Right kidney (tissue), 1 donor: ENCODE results near the gene CTIF.

Experiments
- DNase-seq: peaks from one replicate; pipeline ENCODE4 v3.0.0-alpha.2; 2016

CTIF gene

GRCh38 chr18:48602759-48603390 is 64.0 kb downstream of the CTIF start:
- DNase-seq: no peak

DNA sequence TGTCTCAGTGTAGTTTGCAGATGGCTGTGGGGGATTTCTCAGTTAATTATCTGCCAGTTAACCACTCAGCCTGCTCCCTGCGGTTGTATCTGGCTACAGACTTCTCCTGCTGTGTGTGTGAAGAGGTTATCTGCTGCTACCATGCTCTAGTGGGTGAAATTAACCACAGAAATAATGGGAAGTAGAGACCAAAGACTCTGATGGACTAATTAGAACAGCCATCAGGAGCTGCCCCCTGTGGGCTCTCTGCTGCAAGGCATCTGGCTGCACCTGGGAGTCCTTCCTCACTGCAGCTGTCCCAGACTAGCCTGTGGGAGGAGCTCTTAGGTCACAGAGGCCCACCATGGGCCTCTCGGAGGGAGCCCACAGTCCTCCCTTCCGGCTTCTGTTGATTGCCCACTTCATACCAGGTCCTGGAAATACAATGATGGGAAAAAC is 66.6 kb downstream of the CTIF start:
- no peak for DNase-seq

- no peak for DNase-seq
These were observed 68.5 kb downstream of the CTIF start for GRCh38 chr18:48607056-48607984.

- DNase-seq: no peak
These were observed 69.8 kb downstream of the CTIF start for GRCh38 chr18:48608581-48608980.

GRCh38 chr18:48609114-48609513 is 70.3 kb downstream of the CTIF start:
- no peak for DNase-seq

DNA sequence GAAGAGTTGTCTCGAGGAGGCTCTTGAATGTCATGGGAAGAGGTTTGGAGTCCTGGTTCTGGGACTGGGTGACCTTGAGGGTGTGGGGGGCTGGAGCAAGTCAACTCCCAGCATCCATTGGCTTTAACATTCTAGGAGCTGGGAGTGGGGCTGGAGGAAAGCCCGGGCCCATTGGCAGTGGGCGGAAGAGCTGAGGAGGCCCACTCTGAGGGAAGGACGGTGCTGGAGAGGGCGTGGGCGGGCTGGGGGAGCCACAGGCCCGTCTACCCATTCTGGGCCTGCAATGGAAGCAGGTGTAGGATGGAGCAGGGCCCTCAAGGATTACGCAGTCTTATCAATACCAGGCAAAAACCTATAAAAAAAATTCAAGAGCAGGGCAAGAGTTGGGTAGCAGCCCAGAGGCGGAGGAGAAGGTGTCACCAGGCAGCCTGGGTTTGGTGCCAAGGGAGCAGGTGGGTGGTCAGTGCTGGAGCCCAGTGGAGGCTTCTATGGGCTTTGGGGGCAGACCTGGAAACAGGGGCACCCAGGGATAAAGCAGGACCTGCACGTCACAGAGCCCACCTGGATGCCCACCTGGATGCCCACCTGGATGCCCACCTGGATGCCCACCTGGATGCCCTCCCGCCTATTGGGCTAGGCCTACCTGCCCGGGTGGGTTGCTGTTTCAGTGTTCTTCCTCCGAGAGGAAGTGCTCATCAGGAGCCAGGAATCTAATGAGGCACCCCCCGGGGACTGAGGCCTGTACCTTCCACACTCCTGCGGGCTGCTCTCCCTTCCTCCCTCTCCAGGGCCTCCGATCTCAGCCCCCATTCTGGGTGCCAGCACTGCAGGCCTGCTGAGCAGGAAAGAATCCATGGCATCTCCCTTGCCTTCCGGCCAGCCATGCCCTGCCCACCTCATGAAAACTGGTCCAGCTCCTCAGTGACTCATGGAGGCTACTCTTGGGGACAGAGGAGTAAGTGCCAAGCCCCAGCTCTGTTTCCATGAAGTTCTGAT is 71.3 kb downstream of the CTIF start:
- DNase-seq: no peak

DNA sequence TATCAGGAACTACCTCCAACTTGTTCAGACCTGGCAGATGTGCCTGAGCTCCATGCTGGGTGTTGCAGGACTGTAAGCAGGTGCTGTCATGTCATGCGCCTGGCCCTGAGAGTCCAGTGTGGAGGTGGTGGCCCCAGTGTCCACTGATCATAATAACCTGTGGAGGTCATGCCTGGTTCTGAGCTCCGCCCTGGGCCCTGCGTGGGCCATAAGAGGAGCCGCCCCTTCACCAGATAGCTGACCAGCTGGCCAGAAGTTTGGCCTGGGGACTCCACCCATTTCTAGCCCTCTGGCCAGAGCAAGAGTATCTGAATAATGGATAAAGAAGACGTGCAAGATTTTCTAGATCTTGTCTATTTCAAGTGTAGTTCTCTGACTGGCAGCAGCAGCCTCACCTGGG is 72.4 kb downstream of the CTIF start:
- DNase-seq: no peak

- no peak for DNase-seq
These were observed 73.1 kb downstream of the CTIF start for GRCh38 chr18:48611785-48612480.

GRCh38 chr18:48612511-48612910 is 73.7 kb downstream of the CTIF start:
- DNase-seq: no peak

- no peak for DNase-seq
These were observed 74.1 kb downstream of the CTIF start for GRCh38 chr18:48612917-48613316.

DNA sequence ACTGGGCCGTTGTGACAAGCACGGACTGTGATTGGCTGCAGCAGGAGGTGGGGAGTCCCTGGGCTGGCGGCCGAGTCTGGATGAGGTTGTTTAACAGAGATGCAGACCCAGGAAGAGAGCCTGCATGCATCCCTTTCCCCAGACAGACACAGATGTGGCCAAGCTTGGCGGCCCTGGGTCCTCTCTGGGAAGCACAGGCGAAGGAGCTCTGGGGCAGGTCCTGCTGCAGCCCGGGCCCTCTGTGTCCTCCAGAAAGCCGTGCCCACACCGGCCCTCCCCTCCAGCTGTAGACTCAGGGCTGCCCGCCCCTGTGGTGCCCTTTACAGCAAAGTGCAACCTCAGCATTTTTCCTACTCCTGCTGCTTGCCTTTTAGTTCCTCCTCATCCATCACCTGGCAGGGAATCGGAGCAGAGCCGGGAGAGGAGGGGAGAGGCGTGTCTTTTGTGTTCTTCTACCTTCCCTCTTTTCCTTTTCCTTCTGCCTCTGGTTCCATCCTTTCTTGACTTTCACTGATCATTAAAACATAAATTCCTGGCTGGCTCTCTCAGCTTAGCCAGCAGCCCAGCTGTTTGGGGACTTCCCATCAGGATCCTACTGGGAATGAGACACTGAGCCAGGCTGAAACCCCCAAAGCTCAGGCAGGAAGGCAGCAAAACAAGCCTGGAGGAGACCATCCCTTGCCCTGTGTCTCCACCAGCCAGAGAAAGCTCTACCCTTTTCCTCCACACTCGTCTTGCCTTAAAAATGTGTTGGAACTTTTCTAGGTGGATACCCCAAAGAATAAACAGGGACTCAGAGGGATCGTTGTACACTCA is 75.0 kb downstream of the CTIF start:
- peak; percentile 45 for DNase-seq

DNA sequence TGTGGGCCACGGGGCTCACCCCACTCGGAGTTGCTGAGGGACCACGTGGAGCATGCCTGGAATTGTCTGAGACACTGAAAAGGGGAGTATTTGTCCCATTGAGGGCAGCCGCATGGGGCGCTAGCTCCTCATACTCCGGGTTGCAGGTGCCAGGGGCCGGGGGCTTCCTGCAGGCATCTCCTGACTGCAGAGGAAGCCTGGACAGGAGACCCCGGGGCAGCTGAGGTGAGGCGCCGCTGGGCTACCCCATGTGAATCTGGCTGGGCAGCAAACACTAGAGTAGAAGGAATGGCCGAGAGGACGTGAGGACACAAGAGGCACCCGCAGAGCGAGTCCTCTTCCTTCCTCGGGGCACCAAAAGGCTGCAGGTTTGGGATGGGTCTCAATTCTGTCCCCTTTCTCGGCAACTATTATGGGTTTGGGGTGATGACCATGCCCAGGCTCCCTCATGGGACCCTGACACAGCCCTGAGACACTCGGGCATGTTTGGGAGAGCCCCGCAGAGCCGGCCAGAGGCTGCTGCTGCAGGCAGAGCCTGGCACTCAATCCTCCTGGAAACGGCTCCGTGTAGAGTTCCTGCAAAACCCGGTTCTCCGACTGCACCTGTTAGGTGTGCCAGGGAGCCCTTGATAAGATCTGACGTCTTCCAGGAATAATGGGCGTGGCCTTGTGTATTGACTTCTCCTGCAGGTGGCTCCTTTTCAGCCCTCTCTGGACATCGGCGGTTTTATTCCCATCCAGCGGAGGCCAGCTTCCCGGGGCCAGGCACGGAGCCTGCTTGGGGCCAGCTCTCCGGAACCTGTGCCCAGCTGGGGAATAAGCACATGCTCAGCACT is 77.0 kb downstream of the CTIF start:
- DNase-seq: no peak

DNA sequence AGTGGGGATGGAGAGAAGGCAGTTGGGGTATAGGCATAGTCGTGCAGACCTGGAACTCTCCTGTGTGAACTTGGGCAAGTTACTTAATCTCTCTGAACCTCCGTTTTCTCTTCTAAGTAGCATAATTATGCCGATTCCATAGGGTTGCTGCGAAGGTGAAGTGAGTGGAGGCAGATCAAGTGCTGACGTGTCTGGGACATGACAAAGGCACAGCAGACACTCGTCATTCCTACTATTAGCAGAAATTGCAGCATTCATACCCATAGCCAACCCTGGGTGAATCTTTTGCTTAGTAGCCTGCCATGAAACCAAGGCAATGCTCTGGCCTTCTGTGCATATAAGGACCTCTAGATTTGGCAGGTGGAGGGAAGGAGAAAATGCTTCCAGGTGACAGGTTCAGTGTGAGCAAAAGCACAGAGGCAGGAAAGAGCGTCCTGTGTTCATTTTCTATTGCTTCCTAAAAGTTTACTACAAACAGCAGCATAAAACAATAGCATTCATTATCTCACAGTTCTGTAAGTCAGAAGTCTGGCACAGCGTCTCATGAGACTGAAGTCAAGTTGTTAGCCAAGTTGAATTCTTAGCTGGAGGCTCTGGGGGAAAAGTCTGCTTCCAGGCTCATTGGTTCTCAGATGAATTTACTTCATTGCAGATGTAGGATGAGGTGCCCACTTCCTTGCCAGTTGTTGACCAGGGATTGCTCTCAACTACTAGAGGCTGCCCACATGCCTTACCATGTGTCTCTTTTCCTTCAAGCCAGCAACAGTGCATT is 77.8 kb downstream of the CTIF start:
- DNase-seq: no peak

DNA sequence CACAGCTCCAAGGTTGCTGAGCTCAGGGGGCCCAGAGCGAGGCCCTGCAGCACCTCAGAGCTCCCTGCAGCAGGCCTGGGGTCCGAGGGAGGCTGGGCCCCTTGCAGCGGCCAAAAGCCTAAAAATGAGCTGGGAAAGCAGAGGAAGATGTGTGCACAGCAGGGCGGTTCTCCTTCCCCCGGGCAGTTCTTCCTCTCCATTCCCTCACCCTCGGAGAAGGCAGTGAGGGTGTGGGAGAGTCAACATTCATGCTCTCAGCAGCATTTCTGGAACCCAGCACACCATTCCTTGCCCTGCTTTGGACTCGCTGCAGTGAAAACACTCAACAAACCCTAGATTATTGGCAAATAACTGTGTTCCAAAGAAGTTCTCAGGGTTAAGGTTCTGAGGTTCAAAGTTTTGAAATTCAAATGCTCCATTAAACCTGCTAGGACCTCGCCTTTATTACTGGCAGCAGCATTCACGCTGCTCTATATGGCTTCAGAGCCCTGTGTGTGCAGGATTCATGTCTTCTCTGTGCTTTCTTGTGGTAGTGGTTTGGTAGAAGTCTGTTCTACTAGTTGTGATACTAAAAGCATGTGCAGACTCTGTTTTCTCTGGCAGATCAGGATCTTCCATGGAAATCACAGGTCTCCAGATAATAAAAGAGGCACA is 79.1 kb downstream of the CTIF start:
- no peak for DNase-seq

DNA sequence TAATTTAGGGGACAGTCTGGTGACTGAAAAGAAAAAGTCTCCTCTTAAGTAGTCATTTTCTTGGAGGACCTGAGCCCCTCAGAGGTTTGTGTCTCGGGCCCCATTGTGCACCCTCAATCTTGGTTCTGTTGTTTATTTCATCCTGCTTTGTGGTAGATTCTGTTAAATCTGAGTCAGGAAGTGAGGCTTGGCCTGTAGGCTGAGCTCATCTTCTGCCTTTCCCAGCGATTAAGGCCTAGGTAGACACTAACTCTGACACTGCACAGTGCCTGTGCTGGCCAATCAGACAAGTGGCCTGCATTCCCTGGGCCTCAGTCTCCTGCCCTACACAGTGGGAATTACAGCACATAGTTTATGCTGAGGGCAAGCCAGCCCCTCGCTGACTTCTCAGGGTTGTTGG is 80.2 kb downstream of the CTIF start:
- no peak for DNase-seq

DNA sequence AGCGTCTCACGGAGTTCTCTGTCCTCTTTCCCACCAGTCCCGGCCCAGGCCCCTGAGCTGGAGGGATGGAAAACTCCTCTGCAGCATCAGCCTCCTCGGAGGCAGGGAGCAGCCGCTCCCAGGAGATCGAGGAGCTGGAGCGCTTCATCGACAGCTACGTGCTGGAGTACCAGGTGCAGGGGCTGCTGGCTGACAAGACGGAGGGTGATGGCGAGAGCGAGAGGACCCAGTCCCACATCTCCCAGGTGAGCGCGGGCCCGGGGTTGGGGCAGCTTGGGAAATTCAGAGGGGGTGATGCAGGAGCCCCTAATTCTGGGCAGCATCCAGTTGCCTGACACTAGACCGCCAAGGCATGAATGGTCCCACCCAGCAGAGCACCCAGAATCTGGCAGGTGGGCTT is 80.7 kb downstream of the CTIF start:
- DNase-seq: no peak

DNA sequence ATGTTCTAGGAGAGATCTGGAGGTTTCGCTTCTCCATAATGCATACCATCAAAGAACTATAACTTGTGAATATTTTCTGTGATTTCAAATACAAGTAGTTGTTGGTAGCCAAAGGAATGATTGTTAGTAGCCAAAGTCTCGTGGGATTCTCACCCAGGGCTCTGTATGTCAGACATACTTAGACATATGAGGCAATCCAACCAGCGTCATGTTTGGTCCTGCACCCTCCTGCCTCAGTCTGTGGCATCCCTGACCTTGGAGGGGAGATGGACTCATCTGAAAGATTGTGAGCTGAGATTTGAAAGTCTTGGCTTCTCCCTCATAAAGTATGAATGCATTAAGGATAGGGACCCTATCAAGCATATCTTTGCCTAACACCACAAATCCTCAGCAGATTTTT is 81.2 kb downstream of the CTIF start:
- DNase-seq: no peak

- no peak for DNase-seq
These were observed 82.4 kb downstream of the CTIF start for GRCh38 chr18:48621240-48621639.
